ENCODE measurements around the gene MORN4.
A peak's percentile ranks its signal among the peaks of the same experiment; 100 is the strongest.
"Not testable (repeated sequence)": the region's sequence is repeated elsewhere in the genome, so short reads cannot be mapped to it uniquely, and the experiment has no call there.

Gene MORN4

GRCh38 chr10:97598407-97599271 is 34.7 kb downstream of the MORN4 start:
- FAIRE-seq (no peak), DNase-seq (ENCODE audit: low spot score) (peak; percentile 14)

- FAIRE-seq (peak; percentile 29), DNase-seq (ENCODE audit: low spot score) (peak; percentile 41)
These were observed 35.5 kb downstream of the MORN4 start for GRCh38 chr10:97597778-97598177.

- FAIRE-seq (peak; percentile 94), DNase-seq (ENCODE audit: low spot score) (peak; percentile 95)
These were observed 36.9 kb downstream of the MORN4 start for GRCh38 chr10:97596101-97597082.

- FAIRE-seq (no peak), DNase-seq (ENCODE audit: low spot score) (no peak)
These were observed 39.9 kb downstream of the MORN4 start for GRCh38 chr10:97593421-97593820.

GRCh38 chr10:97590748-97591495 is 42.4 kb downstream of the MORN4 start:
- DNase-seq (ENCODE audit: low spot score) = no peak
- no peak for FAIRE-seq

- no peak for FAIRE-seq
- no peak for DNase-seq (ENCODE audit: low spot score)
These were observed 43.1 kb downstream of the MORN4 start for GRCh38 chr10:97590082-97590747.

- DNase-seq (ENCODE audit: low spot score) (no peak), FAIRE-seq (no peak)
These were observed 43.8 kb downstream of the MORN4 start, which contains the start of gene C10orf62 for GRCh38 chr10:97589479-97589878. TSS of gene C10orf62 (plus strand) at chr10:97589721. CDS start at chr10:97589898, 177 bp downstream.

- DNase-seq (ENCODE audit: low spot score) = no peak
- no peak for FAIRE-seq
These were observed 46.1 kb downstream of the MORN4 start for GRCh38 chr10:97587183-97587582.

- no peak for DNase-seq (ENCODE audit: low spot score)
- FAIRE-seq = no peak
These were observed 47.9 kb downstream of the MORN4 start for GRCh38 chr10:97585439-97585811.

GRCh38 chr10:97584798-97585438 is 48.4 kb downstream of the MORN4 start:
- FAIRE-seq (no peak), DNase-seq (ENCODE audit: low spot score) (no peak)

GRCh38 chr10:97584060-97584797 is 49.1 kb downstream of the MORN4 start, which contains the start of gene HOGA1:
TSS of gene HOGA1 (plus strand) at chr10:97584389. CDS start at chr10:97584704, 315 bp downstream.
- FAIRE-seq (peak; percentile 95), DNase-seq (ENCODE audit: low spot score) (peak; percentile 96)

- FAIRE-seq (no peak), DNase-seq (ENCODE audit: low spot score) (no peak)
These were observed 49.8 kb downstream of the MORN4 start for GRCh38 chr10:97583476-97583875.

GRCh38 chr10:97582169-97582568 is 51.1 kb downstream of the MORN4 start:
- DNase-seq (ENCODE audit: low spot score) = no peak
- no peak for FAIRE-seq

GRCh38 chr10:97580421-97581367 is 52.6 kb downstream of the MORN4 start:
- FAIRE-seq (no peak), DNase-seq (ENCODE audit: low spot score) (no peak)

GRCh38 chr10:97578171-97578844 is 55.0 kb downstream of the MORN4 start:
- FAIRE-seq = no peak

GRCh38 chr10:97577701-97578100 is 55.6 kb downstream of the MORN4 start:
- FAIRE-seq (no peak), DNase-seq (ENCODE audit: low spot score) (no peak)

More at GRCh38 chr10:97578171-97578844, 55.0 kb downstream of the MORN4 start:
- DNase-seq (ENCODE audit: low spot score) = no peak

- DNase-seq (ENCODE audit: low spot score); FAIRE-seq: not testable (repeated sequence)
These were observed 56.8 kb downstream of the MORN4 start for GRCh38 chr10:97576487-97576886.

Measured in RCC 7860 (cell line).